GM13976 (cell line): Measurements from ENCODE around the gene NQO1.
"Not testable (repeated sequence)": the region's sequence is repeated elsewhere in the genome, so short reads cannot be mapped to it uniquely, and the experiment has no call there.

Experiments
- DNase-seq: peaks from one replicate; pipeline ENCODE4 v3.0.0; 2012; ENCODE audit warnings: low spot score
- CTCF ChIP-seq: IDR thresholded peaks from 2 replicates; pipeline ENCODE4 v1.5.1; 2012; ENCODE audit warnings: borderline replicate concordance, mild to moderate bottlenecking; ENCODE audit not compliant: insufficient read depth; ENCODE audit errors: extremely low read depth, missing control alignments, control extremely low read depth
- in situ Hi-C: fragments of 300-500 bp; cut with MboI; formaldehyde crosslinking; loops from one replicate; pipeline ENCODE4 v1.12.0; 2022; ENCODE audit warnings: low sequenced_read_pairs, mixed read lengths, inconsistent platforms; ENCODE audit not compliant: unreplicated experiment

NQO1 gene

GRCh38 chr16:69744363-69745231 is 18.2 kb upstream of the NQO1 start:
- in situ Hi-C loops, result no loop called here
- TF ChIP-seq CTCF, result no peak
- DNase-seq, result no peak

GRCh38 chr16:69741951-69742904 is 15.9 kb upstream of the NQO1 start:
- in situ Hi-C loops, result no loop called here
- DNase-seq, result no peak
- no peak for TF ChIP-seq CTCF

- no peak for TF ChIP-seq CTCF
- DNase-seq, result no peak
- in situ Hi-C loops, result no loop called here
Observed at GRCh38 chr16:69741519-69741918, 15.2 kb upstream of the NQO1 start.

GRCh38 chr16:69732101-69732500 is 5.7 kb upstream of the NQO1 start:
- in situ Hi-C loops, result no loop called here
- DNase-seq, result no peak
- no peak for TF ChIP-seq CTCF

- DNase-seq, in situ Hi-C loops: not testable (repeated sequence)
Observed at GRCh38 chr16:69731280-69731679, 4.9 kb upstream of the NQO1 start.

- in situ Hi-C loops, DNase-seq: not testable (repeated sequence)
Observed at GRCh38 chr16:69729030-69729429, 2.7 kb upstream of the NQO1 start.

GRCh38 chr16:69727916-69728270 is 1.5 kb upstream of the NQO1 start:
- no peak for DNase-seq
- in situ Hi-C loops, result no loop called here
- TF ChIP-seq CTCF, result no peak
